Large intestine (tissue), 12 donors: Measurements from ENCODE around the gene SUSD5. TPM values are rescaled to one million over a fixed set of nuclear protein-coding genes. Genes with fewer than 3 reads are reported as not detected.

Experiments used
- DNase-seq, 2 donors: peaks; one replicate each; pipeline versions ENCODE4 v3.0.0 to v3.0.0-alpha.2; 2013
- H3K27ac ChIP-seq: one replicate; pipeline ENCODE4 v1.5.1; 2013; ENCODE audit warnings: low read length
- H3K27me3 ChIP-seq: 2 replicates; pipeline ENCODE4 v1.6.1; 2013; ENCODE audit warnings: low read length; ENCODE audit not compliant: control insufficient read depth, insufficient read depth
- H3K36me3 ChIP-seq: 2 replicates; pipeline ENCODE4 v1.6.1; 2013; ENCODE audit warnings: low read length; ENCODE audit not compliant: control insufficient read depth, insufficient read depth
- H3K4me1 ChIP-seq: one replicate; pipeline ENCODE4 v1.6.1; 2013; ENCODE audit warnings: low read length; ENCODE audit not compliant: control insufficient read depth, insufficient read depth
- H3K4me3 ChIP-seq: one replicate; pipeline ENCODE4 v1.5.1; 2013; ENCODE audit warnings: low read length
- H3K9me3 ChIP-seq: one replicate; pipeline ENCODE4 v1.6.1; 2013; ENCODE audit warnings: mild to moderate bottlenecking, low read depth, low read length, moderate library complexity; ENCODE audit not compliant: control insufficient read depth
- WGBS: methylation state at CpG from one replicate; pipeline ENCODE4 v1.1.5; 2013; ENCODE audit warnings: low lambda C conversion rate; ENCODE audit not compliant: insufficient coverage; 5-methylcytosine and 5-hydroxymethylcytosine counted together
- long read RNA-seq, 11 donors: transcript quantifications; one replicate each; lab custom pipeline, GENCODE V29; 2026
- polyA plus RNA-seq: library from polyadenylated mRNA; unstranded; fragments of 120-200 nt; gene quantifications from one replicate; pipeline ENCODE4 v1.2.1, GENCODE V29; 2013

SUSD5 gene
- 1.2 TPM for polyA plus RNA-seq
- long read RNA-seq, donor 1, full-length matches to known transcripts, result 1 of 25 reads
- long read RNA-seq, donor 1, partial matches to known transcripts, result 24 of 25 reads
- long read RNA-seq, donor 1, other reads (novel, unspliced or antisense), result 0 of 25 reads
- long read RNA-seq, donor 2, result 0 reads
- long read RNA-seq, donor 3, result 0 reads
- long read RNA-seq, donor 4, result 0 reads
- long read RNA-seq, donor 5, result 0 reads
- long read RNA-seq, donor 6, result 0 reads
- long read RNA-seq, donor 7, full-length matches to known transcripts, result 1 of 1 reads
- long read RNA-seq, donor 7, partial matches to known transcripts, result 0 of 1 reads
- long read RNA-seq, donor 7, other reads (novel, unspliced or antisense), result 0 of 1 reads
- long read RNA-seq, donor 8, full-length matches to known transcripts, result 1 of 1 reads
- long read RNA-seq, donor 8, partial matches to known transcripts, result 0 of 1 reads
- long read RNA-seq, donor 8, other reads (novel, unspliced or antisense), result 0 of 1 reads
- long read RNA-seq, donor 9, result 0 reads
- long read RNA-seq, donor 10, result 0 reads
- long read RNA-seq, donor 11, full-length matches to known transcripts, result 1 of 1 reads
- long read RNA-seq, donor 11, partial matches to known transcripts, result 0 of 1 reads
- long read RNA-seq, donor 11, other reads (novel, unspliced or antisense), result 0 of 1 reads

DNA sequence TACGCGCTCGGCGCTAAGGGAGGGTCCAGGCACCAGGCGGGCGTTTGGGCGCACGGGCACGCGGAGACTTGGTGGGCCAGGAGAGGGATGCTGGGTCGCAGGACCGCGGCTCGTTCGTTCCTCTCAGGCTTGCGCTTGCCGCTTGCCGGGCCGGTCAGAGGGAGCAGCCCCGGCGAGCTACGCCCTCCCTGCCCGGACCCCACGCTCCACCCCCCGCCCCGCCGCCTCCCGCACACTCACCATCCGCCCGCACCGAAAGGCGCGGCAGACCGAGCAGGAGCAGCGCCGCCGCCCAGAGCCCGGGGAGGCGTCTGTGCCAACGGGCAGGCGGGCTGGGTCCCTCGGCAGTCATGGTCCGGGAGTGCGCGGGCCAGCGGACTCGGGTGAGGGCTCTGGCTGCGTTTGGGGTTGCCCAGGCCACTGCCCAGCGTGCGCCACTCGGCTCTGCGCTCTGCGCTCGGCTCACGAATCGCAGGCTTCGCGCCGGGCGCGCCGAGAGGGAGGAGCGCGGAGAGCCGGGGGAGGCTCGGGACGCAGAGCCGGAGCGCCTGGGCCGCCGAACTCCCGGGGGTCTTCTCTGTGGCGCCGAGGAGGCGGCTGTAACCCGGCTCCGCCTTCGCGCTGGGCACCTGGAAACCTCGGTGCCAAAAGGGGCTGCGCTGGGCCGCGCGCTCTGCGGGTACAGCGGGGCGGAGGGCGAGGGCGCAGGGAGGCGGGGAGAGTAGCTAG, at the start of gene SUSD5:
TSS of gene SUSD5 (minus strand) at position 365 of the 729 bp plus-strand sequence. CDS start at position 352, 13 bp downstream.
- no CpG with 5 or more reads among the region's 90 CpGs for WGBS
- no peaks in the 10 kb centered on the region for H3K9me3 ChIP-seq
- peak in 1 of 2 donors; percentile 34 for DNase-seq
- peak within 1 kb of the TSS; percentile 16 for H3K4me3 ChIP-seq
- no peak within 1 kb of the TSS for H3K27ac ChIP-seq
- no peaks in the 10 kb centered on the region for H3K4me1 ChIP-seq
- H3K36me3 ChIP-seq, result no peaks in the 10 kb centered on the region
- H3K27me3 ChIP-seq, result peaks cover 45% of the 10 kb centered on the region

- Histone ChIP-seq H3K4me3 (no peak overlapping the region), H3K9me3 (no peaks in the 10 kb centered on the region), H3K27ac (no peak overlapping the region), H3K4me1 (no peaks in the 10 kb centered on the region), H3K27me3 (no peaks in the 10 kb centered on the region), H3K36me3 (no peaks in the 10 kb centered on the region)
- 100% methylated on average over 3 of the region's 5 CpGs for WGBS
- DNase-seq, result no peak
These were observed 41.5 kb upstream of the SUSD5 start for GRCh38 chr3:33260104-33260503.

GRCh38 chr3:33256249-33256648, 37.6 kb upstream of the SUSD5 start:
- Histone ChIP-seq H3K4me1 (no peaks in the 10 kb centered on the region), H3K9me3 (no peaks in the 10 kb centered on the region), H3K4me3 (no peak overlapping the region), H3K36me3 (no peaks in the 10 kb centered on the region), H3K27ac (no peak overlapping the region), H3K27me3 (no peaks in the 10 kb centered on the region)
- WGBS, result no CpG with 5 or more reads among the region's 2 CpGs
- no peak for DNase-seq

GRCh38 chr3:33250712-33251111, 32.1 kb upstream of the SUSD5 start:
- no peaks in the 10 kb centered on the region for H3K36me3 ChIP-seq
- H3K9me3 ChIP-seq, result no peaks in the 10 kb centered on the region
- DNase-seq, result no peak
- H3K27ac ChIP-seq, result no peak overlapping the region
- WGBS, result no CpG with 5 or more reads among the region's 1 CpG
- no peaks in the 10 kb centered on the region for H3K4me1 ChIP-seq
- no peaks in the 10 kb centered on the region for H3K27me3 ChIP-seq
- no peak overlapping the region for H3K4me3 ChIP-seq

- H3K27me3 ChIP-seq, result peaks cover 2% of the 10 kb centered on the region
- DNase-seq, result no peak
- H3K4me1 ChIP-seq, result no peaks in the 10 kb centered on the region
- no peaks in the 10 kb centered on the region for H3K9me3 ChIP-seq
- no peak overlapping the region for H3K27ac ChIP-seq
- H3K4me3 ChIP-seq, result no peak overlapping the region
- H3K36me3 ChIP-seq, result no peaks in the 10 kb centered on the region
These were observed 28.2 kb upstream of the SUSD5 start for GRCh38 chr3:33246786-33247185.

GRCh38 chr3:33240261-33240660, 21.7 kb upstream of the SUSD5 start:
- 60% methylated on average over 1 of the region's 1 CpG for WGBS

GRCh38 chr3:33238923-33239322, 20.3 kb upstream of the SUSD5 start:
- H3K27me3 ChIP-seq, result peaks cover 5% of the 10 kb centered on the region
- H3K36me3 ChIP-seq, result no peaks in the 10 kb centered on the region
- 100% methylated on average over 1 of the region's 1 CpG for WGBS
- no peaks in the 10 kb centered on the region for H3K4me1 ChIP-seq
- peaks cover 2% of the 10 kb centered on the region for H3K9me3 ChIP-seq
- no peak for DNase-seq
- H3K4me3 ChIP-seq, result no peak overlapping the region
- H3K27ac ChIP-seq, result no peak overlapping the region

More at GRCh38 chr3:33240261-33240660, 21.7 kb upstream of the SUSD5 start:
- H3K36me3 ChIP-seq, result no peaks in the 10 kb centered on the region
- H3K4me1 ChIP-seq, result no peaks in the 10 kb centered on the region
- H3K27me3 ChIP-seq, result peaks cover 5% of the 10 kb centered on the region
- no peak overlapping the region for H3K27ac ChIP-seq
- peaks cover 2% of the 10 kb centered on the region for H3K9me3 ChIP-seq
- no peak for DNase-seq
- no peak overlapping the region for H3K4me3 ChIP-seq

DNA sequence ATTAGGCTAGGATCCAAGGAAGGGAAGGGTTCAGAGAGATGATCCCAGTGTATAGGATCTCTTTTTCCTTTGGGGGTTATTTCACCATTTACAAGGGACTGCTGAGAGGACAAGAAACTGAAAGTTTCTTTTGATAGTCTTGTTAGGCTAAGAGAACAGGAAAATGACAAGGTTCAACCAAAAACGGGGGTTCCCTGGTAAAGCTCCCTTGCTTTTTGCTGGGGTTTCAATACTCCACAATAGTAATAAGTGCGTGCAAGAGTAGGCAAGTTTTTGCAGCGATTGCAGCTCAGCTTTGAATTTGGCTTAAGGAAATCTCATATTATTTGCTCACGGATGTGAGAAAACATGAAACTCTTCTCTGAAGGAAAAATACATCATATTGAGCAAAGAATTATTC, 18.8 kb upstream of the SUSD5 start:
- Histone ChIP-seq H3K27me3 (peaks cover 3% of the 10 kb centered on the region), H3K9me3 (peaks cover 2% of the 10 kb centered on the region), H3K4me1 (no peaks in the 10 kb centered on the region), H3K27ac (no peak overlapping the region), H3K4me3 (no peak overlapping the region), H3K36me3 (no peaks in the 10 kb centered on the region)
- DNase-seq, result no peak
- no CpG with 5 or more reads among the region's 4 CpGs for WGBS

DNA sequence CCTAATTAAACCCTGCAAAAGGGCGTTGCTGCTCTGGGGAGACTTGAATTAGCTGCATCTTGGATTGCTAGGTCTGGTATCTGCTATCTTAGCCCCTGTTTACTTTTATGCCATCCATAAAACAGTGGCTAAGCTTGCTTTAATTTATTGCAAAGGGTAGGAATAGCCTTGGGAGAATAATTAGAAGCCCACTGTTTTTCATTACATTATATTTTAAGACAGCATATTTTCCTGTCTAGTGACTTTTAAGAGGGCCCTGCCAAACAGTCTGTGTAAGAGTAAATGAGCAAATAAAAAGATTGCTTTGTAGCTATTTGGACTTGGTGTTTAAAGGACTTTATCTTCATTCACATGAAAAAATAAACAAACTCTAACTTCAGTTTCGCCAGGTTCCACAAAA, 17.4 kb upstream of the SUSD5 start:
- H3K27me3 ChIP-seq, result peaks cover 12% of the 10 kb centered on the region
- H3K4me1 ChIP-seq, result no peaks in the 10 kb centered on the region
- H3K27ac ChIP-seq, result no peak overlapping the region
- no peak for DNase-seq
- no CpG with 5 or more reads among the region's 2 CpGs for WGBS
- H3K36me3 ChIP-seq, result no peaks in the 10 kb centered on the region
- H3K9me3 ChIP-seq, result peaks cover 2% of the 10 kb centered on the region
- no peak overlapping the region for H3K4me3 ChIP-seq

- H3K4me3 ChIP-seq, result no peak overlapping the region
- DNase-seq, result no peak
- H3K36me3 ChIP-seq, result no peaks in the 10 kb centered on the region
- no peaks in the 10 kb centered on the region for H3K4me1 ChIP-seq
- H3K27ac ChIP-seq, result no peak overlapping the region
- H3K27me3 ChIP-seq, result peaks cover 12% of the 10 kb centered on the region
- H3K9me3 ChIP-seq, result no peaks in the 10 kb centered on the region
- no CpG with 5 or more reads among the region's 1 CpG for WGBS
These were observed 15.3 kb upstream of the SUSD5 start for GRCh38 chr3:33233884-33234283.
